ENCODE data around the gene KRTAP5-6.

GRCh38 chr11:1742869-1743584 lies 46.0 kb downstream of the KRTAP5-6 start:
- TF ChIP-seq, protein P1, sequence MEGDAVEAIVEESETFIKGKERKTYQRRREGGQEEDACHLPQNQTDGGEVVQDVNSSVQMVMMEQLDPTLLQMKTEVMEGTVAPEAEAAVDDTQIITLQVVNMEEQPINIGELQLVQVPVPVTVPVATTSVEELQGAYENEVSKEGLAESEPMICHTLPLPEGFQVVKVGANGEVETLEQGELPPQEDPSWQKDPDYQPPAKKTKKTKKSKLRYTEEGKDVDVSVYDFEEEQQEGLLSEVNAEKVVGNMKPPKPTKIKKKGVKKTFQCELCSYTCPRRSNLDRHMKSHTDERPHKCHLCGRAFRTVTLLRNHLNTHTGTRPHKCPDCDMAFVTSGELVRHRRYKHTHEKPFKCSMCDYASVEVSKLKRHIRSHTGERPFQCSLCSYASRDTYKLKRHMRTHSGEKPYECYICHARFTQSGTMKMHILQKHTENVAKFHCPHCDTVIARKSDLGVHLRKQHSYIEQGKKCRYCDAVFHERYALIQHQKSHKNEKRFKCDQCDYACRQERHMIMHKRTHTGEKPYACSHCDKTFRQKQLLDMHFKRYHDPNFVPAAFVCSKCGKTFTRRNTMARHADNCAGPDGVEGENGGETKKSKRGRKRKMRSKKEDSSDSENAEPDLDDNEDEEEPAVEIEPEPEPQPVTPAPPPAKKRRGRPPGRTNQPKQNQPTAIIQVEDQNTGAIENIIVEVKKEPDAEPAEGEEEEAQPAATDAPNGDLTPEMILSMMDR (IDR thresholded peaks at IDR 0.05), result no peak
- no peak for TF ChIP-seq POLR2AphosphoS5 (IDR thresholded peaks at IDR 0.05)

Measured in prostate gland (tissue), 2 donors.